HepG2 (cell line): ENCODE results near the gene ARHGEF7. TPM values are rescaled to one million over a fixed set of nuclear protein-coding genes. Genes with fewer than 3 reads are reported as not detected.

ENCODE experiments used
- ATAC-seq: fragments of 200-7000 bp; cut with Tn5 transposase; 3 replicates; pipeline ENCODE4 v1.9.1; 2020; ENCODE audit warnings: mild to moderate bottlenecking, moderate library complexity
- BruUV-seq: library from RNA; stranded (reverse); fragments of 400-500 nt; replicated peaks from 2 replicates; lab custom pipeline; 2021; lab: Mats Ljungman, UMichigan
- CTCF ChIA-PET: fragments of 300-600 bp; formaldehyde crosslinking; extraction: SDS; loops from one replicate; lab custom pipeline; 2021; ENCODE audit warnings: low total read pairs, inconsistent platforms, low intra/inter-chr PET ratio; lab: Yijun Ruan, JAX
- POLR2A ChIA-PET: fragments of 350-600 bp; sonication (Branson Sonifier 250); formaldehyde crosslinking; loops from one replicate; lab custom pipeline; 2020; ENCODE audit warnings: antibody characterized with exemption, inconsistent platforms; lab: Yijun Ruan, JAX
- DNase-seq: peaks from one replicate; pipeline ENCODE4 v3.0.0-alpha.2; 2015; ENCODE audit warnings: low spot score
- FAIRE-seq: peaks from 3 replicates; lab custom pipeline; 2011; peaks lifted over from hg19 to GRCh38; lab: Jason Lieb, UNC
- H2AFZ ChIP-seq: one replicate; pipeline ENCODE4 v1.6.1; 2011; ENCODE audit warnings: low read length, inconsistent platforms
- H3K27ac ChIP-seq: fragments of 300-600 bp; 3 replicates; pipeline ENCODE4 v1.8.0; 2011; ENCODE audit warnings: mixed run types, mild to moderate bottlenecking, mixed read lengths, low read length, inconsistent platforms; ENCODE audit not compliant: insufficient read depth; ENCODE audit errors: extremely low read length
- H3K27me3 ChIP-seq, 2 experiments: fragments of 200-600 bp in 1 of 2; 2 replicates in 1 of 2; 3 replicates in 1 of 2; pipeline versions ENCODE4 v1.6.0 to v1.8.0; 2011; ENCODE audit warnings: low read length in 2 of 2, mild to moderate bottlenecking in 2 of 2, moderate library complexity in 2 of 2, inconsistent platforms in 1 of 2; ENCODE audit not compliant: insufficient read depth in 2 of 2, control insufficient read depth in 1 of 2
- H3K36me3 ChIP-seq, 2 experiments: fragments of 200-600 bp in 1 of 2; replicated peaks in 1 of 2; 2 replicates in 1 of 2; 3 replicates in 1 of 2; pipeline versions ENCODE4 v1.5.1 to v1.8.0; 2011; ENCODE audit warnings: low read length in 2 of 2, inconsistent platforms in 1 of 2; ENCODE audit not compliant: insufficient read depth in 2 of 2, control insufficient read depth in 1 of 2
- H3K4me1 ChIP-seq: 2 replicates; pipeline ENCODE4 v1.5.1; 2012; ENCODE audit warnings: low read length, inconsistent platforms; ENCODE audit not compliant: insufficient read depth
- H3K4me2 ChIP-seq: 2 replicates; pipeline ENCODE4 v1.6.0; 2011; ENCODE audit warnings: low read depth, low read length, inconsistent platforms
- H3K4me3 ChIP-seq, 3 experiments: fragments of 200-600 bp in 1 of 3; sonication (generic), shearing (Covaris generic) in 1 of 3; replicated peaks in 1 of 3; 2 replicates each; pipeline ENCODE4 v1.5.1; 2011 to 2016; ENCODE audit warnings: low read length in 3 of 3, inconsistent platforms in 2 of 3, low read depth in 2 of 3, mild to moderate bottlenecking in 2 of 3, control low read depth in 1 of 3, mixed read lengths in 1 of 3; ENCODE audit not compliant: insufficient read depth in 1 of 3
- H3K79me2 ChIP-seq: one replicate; pipeline ENCODE4 v1.6.1; 2011; ENCODE audit warnings: low read length, inconsistent platforms; ENCODE audit not compliant: insufficient read depth
- H3K9ac ChIP-seq: 2 replicates; pipeline ENCODE4 v1.6.0; 2011; ENCODE audit warnings: mild to moderate bottlenecking, low read depth, low read length, inconsistent platforms; ENCODE audit not compliant: insufficient read depth
- H3K9me3 ChIP-seq: 2 replicates; pipeline ENCODE4 v1.5.1; 2012; ENCODE audit warnings: mild to moderate bottlenecking, low read length
- H4K20me1 ChIP-seq: 2 replicates; pipeline ENCODE4 v1.6.0; 2011; ENCODE audit warnings: inconsistent platforms, mild to moderate bottlenecking, low read length, moderate library complexity; ENCODE audit not compliant: insufficient read depth
- HOXA9 ChIP-seq: sonication (generic); formaldehyde crosslinking; IDR thresholded peaks from 2 replicates; pipeline ENCODE4 v1.8.1; 2022; ENCODE audit warnings: missing genetic modification reagents, mild to moderate bottlenecking, moderate library complexity, borderline replicate concordance
- ZBTB7B ChIP-seq: sonication (generic); formaldehyde crosslinking; IDR thresholded peaks from 2 replicates; pipeline ENCODE4 v1.4.0; 2020; ENCODE audit warnings: missing genetic modification reagents
- ZFY ChIP-seq: sonication (generic); formaldehyde crosslinking; IDR thresholded peaks from 2 replicates; pipeline ENCODE4 v1.4.0; 2020; ENCODE audit warnings: missing genetic modification reagents
- ZNF263 ChIP-seq: sonication (generic); formaldehyde crosslinking; IDR thresholded peaks from 2 replicates; pipeline ENCODE4 v1.4.0; 2020; ENCODE audit warnings: missing genetic modification reagents
- ZNF720 ChIP-seq: sonication (generic); formaldehyde crosslinking; IDR thresholded peaks from 2 replicates; pipeline ENCODE4 v1.4.0; 2020; ENCODE audit warnings: missing genetic modification reagents
- WGBS: methylation state at CpG from one replicate; pipeline ENCODE4 v1.1.6; 2017; ENCODE audit warnings: low lambda C conversion rate; 5-methylcytosine and 5-hydroxymethylcytosine counted together
- in situ Hi-C: cut with HindIII; loops from 2 replicates; pipeline ENCODE4 v1.10.0; 2017; ENCODE audit warnings: low pct_unique_long_range_greater_than_20kb; ENCODE audit not compliant: extremely low pct_ligation_motif_present
- intact Hi-C: fragments of 100-400 bp; cut with micrococcal nuclease; formaldehyde crosslinking; loops from one replicate; pipeline ENCODE4 v1.10.0; 2022; ENCODE audit not compliant: unreplicated experiment
- polyA plus RNA-seq, 8 experiments: library from polyadenylated mRNA; depleted of rRNA in 3 of 8; stranded (reverse) in 7 of 8; unstranded in 1 of 8; fragments of >200 nt; fragmentation: Illumina TruSeq in 4 of 8; extraction: Trizol in 4 of 8; gene quantifications; 2 replicates each; pipeline versions ENCODE4 v1.2.1 to v1.2.3, GENCODE V29; 2011 to 2016; ENCODE audit warnings: low read depth in 4 of 8, missing spikeins in 1 of 8, mixed read lengths in 1 of 8; ENCODE audit not compliant: insufficient read depth in 1 of 8
- total RNA-seq, 5 experiments: library from RNA; depleted of rRNA; stranded (reverse); fragments of >200 nt; fragmentation: Illumina TruSeq; extraction: Trizol; gene quantifications; 2 replicates each; pipeline ENCODE4 v1.2.3, GENCODE V29; 2016; ENCODE audit warnings: low read depth in 1 of 5
- TF ChIP-seq, protein P1 (sequence below): sonication (generic); formaldehyde crosslinking; IDR thresholded peaks from 2 replicates; pipeline ENCODE4 v1.4.0; 2020; ENCODE audit warnings: missing genetic modification reagents, borderline replicate concordance
- TF ChIP-seq, protein P2 (sequence below): fragments of 450-650 bp; IDR thresholded peaks from 2 replicates; pipeline ENCODE4 v1.6.1; 2016

ARHGEF7 gene
- total and polyA plus RNA-seq, 2 of the 13 experiments (the other 11 are each of a cell fraction or from before 2014, with no cell fraction given) = 15.7 to 22.3 TPM

DNA sequence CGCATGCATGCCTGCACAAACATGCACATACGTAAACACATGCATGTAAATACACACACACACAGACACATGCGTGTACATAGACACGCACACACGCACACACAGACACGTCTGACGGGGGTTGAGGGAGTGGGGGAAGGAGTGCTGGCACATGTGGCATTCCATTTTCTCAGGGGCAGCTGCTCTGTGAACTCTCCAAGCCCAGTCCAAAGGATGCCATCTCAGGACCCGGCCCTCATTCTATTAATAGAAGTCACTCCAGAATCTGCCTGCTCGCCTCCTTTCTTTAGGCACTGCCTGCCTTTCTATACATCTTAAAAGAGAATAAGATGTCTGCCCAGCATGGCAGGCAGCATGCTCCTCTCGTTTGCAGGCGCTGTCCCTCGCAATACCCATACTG lies 5.3 kb downstream of the ARHGEF7 start:
- FAIRE-seq (no peak), DNase-seq (no peak), ATAC-seq (no peak)
- no peak overlapping the region for H3K4me2 ChIP-seq
- TF ChIP-seq ZNF720 (CRISPR knock-in tag) (no peak), HOXA9 (CRISPR knock-in tag) (no peak), ZBTB7B (CRISPR knock-in tag) (no peak), ZNF263 (CRISPR knock-in tag) (no peak), ZFY (CRISPR knock-in tag) (no peak)
- TF ChIP-seq, protein P1, sequence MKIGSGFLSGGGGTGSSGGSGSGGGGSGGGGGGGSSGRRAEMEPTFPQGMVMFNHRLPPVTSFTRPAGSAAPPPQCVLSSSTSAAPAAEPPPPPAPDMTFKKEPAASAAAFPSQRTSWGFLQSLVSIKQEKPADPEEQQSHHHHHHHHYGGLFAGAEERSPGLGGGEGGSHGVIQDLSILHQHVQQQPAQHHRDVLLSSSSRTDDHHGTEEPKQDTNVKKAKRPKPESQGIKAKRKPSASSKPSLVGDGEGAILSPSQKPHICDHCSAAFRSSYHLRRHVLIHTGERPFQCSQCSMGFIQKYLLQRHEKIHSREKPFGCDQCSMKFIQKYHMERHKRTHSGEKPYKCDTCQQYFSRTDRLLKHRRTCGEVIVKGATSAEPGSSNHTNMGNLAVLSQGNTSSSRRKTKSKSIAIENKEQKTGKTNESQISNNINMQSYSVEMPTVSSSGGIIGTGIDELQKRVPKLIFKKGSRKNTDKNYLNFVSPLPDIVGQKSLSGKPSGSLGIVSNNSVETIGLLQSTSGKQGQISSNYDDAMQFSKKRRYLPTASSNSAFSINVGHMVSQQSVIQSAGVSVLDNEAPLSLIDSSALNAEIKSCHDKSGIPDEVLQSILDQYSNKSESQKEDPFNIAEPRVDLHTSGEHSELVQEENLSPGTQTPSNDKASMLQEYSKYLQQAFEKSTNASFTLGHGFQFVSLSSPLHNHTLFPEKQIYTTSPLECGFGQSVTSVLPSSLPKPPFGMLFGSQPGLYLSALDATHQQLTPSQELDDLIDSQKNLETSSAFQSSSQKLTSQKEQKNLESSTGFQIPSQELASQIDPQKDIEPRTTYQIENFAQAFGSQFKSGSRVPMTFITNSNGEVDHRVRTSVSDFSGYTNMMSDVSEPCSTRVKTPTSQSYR (CRISPR knock-in tag) = no peak
- TF ChIP-seq, protein P2, sequence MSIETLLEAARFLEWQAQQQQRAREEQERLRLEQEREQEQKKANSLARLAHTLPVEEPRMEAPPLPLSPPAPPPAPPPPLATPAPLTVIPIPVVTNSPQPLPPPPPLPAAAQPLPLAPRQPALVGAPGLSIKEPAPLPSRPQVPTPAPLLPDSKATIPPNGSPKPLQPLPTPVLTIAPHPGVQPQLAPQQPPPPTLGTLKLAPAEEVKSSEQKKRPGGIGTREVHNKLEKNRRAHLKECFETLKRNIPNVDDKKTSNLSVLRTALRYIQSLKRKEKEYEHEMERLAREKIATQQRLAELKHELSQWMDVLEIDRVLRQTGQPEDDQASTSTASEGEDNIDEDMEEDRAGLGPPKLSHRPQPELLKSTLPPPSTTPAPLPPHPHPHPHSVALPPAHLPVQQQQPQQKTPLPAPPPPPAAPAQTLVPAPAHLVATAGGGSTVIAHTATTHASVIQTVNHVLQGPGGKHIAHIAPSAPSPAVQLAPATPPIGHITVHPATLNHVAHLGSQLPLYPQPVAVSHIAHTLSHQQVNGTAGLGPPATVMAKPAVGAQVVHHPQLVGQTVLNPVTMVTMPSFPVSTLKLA = peak; percentile 54; the same call in 1 of the 2 replicates
- no peak overlapping the region for H2AFZ ChIP-seq
- no peaks in the 10 kb centered on the region for H3K36me3 ChIP-seq
- no peaks in the 10 kb centered on the region for H3K79me2 ChIP-seq
- no peaks in the 10 kb centered on the region for H4K20me1 ChIP-seq
- CTCF ChIA-PET = no interaction called here
- 33% methylated on average over 11 of the region's 12 CpGs for WGBS
- no peaks in the 10 kb centered on the region for H3K9me3 ChIP-seq
- no peak overlapping the region for H3K4me3 ChIP-seq
- H3K4me1 ChIP-seq = peaks cover 5% of the 10 kb centered on the region
- peaks cover 7 to 65% of the 10 kb centered on the region in 2 experiments for H3K27me3 ChIP-seq
- in situ Hi-C loops (no loop called here), intact Hi-C loops (no loop called here)
- H3K27ac ChIP-seq = no peak overlapping the region
- POLR2A ChIA-PET = no interaction called here
- no peak overlapping the region for H3K9ac ChIP-seq
- BruUV-seq = no TSS peak
